GM23338 (cell line): ENCODE results near the gene MBOAT1. TPM values are rescaled to one million over a fixed set of nuclear protein-coding genes. Genes with fewer than 3 reads are reported as not detected.

Source experiments
- ATAC-seq: fragments of 200-7000 bp; cut with Tn5 transposase; 3 replicates; pipeline ENCODE4 v1.9.1; 2020
- DNase-seq: peaks from one replicate; pipeline ENCODE4 v3.0.0-alpha.2; 2015; ENCODE audit warnings: low spot score
- H2AFZ ChIP-seq: fragments of 200-600 bp; sonication (generic); 2 replicates; pipeline ENCODE4 v1.8.0; 2016; ENCODE audit warnings: antibody characterized with exemption, mild to moderate bottlenecking, moderate library complexity
- H3F3A ChIP-seq: fragments of 200-600 bp; sonication (generic); replicated peaks from 2 replicates; pipeline ENCODE4 v1.8.0; 2017; ENCODE audit warnings: antibody characterized with exemption, mixed run types, low read depth
- H3K27ac ChIP-seq: fragments of 200-600 bp; sonication (generic); 2 replicates; pipeline ENCODE4 v1.6.1; 2016; ENCODE audit warnings: low read depth
- H3K27me3 ChIP-seq: fragments of 200-600 bp; sonication (generic); 2 replicates; pipeline ENCODE4 v1.8.0; 2016; ENCODE audit warnings: mild to moderate bottlenecking, mixed run types, moderate library complexity; ENCODE audit not compliant: insufficient read depth
- H3K36me3 ChIP-seq: fragments of 200-600 bp; sonication (generic); 2 replicates; pipeline ENCODE4 v1.8.0; 2016; ENCODE audit warnings: mild to moderate bottlenecking; ENCODE audit not compliant: insufficient read depth
- H3K4me1 ChIP-seq: fragments of 200-600 bp; sonication (generic); 2 replicates; pipeline ENCODE4 v1.8.0; 2016; ENCODE audit warnings: mild to moderate bottlenecking, moderate library complexity; ENCODE audit not compliant: insufficient read depth
- H3K4me2 ChIP-seq: fragments of 200-600 bp; sonication (generic); 2 replicates; pipeline ENCODE4 v1.7.1; 2017; ENCODE audit warnings: mixed run types
- H3K4me3 ChIP-seq: fragments of 200-600 bp; sonication (generic); 2 replicates; pipeline ENCODE4 v1.6.1; 2016; ENCODE audit warnings: mixed run types
- H3K79me2 ChIP-seq: fragments of 200-600 bp; sonication (generic); replicated peaks from 2 replicates; pipeline ENCODE4 v1.8.0; 2017; ENCODE audit warnings: mild to moderate bottlenecking; ENCODE audit not compliant: insufficient read depth
- H3K9me2 ChIP-seq: fragments of 200-600 bp; sonication (generic); 2 replicates; pipeline ENCODE4 v1.8.0; 2017; ENCODE audit not compliant: insufficient read depth
- H4K20me1 ChIP-seq: fragments of 200-600 bp; sonication (generic); replicated peaks from 2 replicates; pipeline ENCODE4 v1.8.0; 2017; ENCODE audit warnings: mild to moderate bottlenecking; ENCODE audit not compliant: insufficient read depth
- H3K27ac Mint-ChIP-seq: 2 replicates; pipeline ENCODE4 v1.8.0; 2020; ENCODE audit warnings: inconsistent platforms, mild to moderate bottlenecking, moderate library complexity, mixed read lengths
- H3K27me3 Mint-ChIP-seq: 3 replicates; pipeline ENCODE4 v1.8.0; 2022; ENCODE audit warnings: low read depth, mild to moderate bottlenecking, moderate library complexity, mixed read lengths, inconsistent platforms; ENCODE audit not compliant: insufficient read depth, poor library complexity
- H3K36me3 Mint-ChIP-seq: 3 replicates; pipeline ENCODE4 v1.8.0; 2021; ENCODE audit warnings: low read depth, mild to moderate bottlenecking, inconsistent platforms, moderate library complexity, mixed read lengths
- H3K4me1 Mint-ChIP-seq: 3 replicates; pipeline ENCODE4 v1.8.0; 2020; ENCODE audit warnings: mild to moderate bottlenecking, inconsistent platforms, mixed read lengths
- H3K4me3 Mint-ChIP-seq: 3 replicates; pipeline ENCODE4 v1.8.0; 2021; ENCODE audit warnings: moderate library complexity, mild to moderate bottlenecking, inconsistent platforms, mixed read lengths
- H3K9me3 Mint-ChIP-seq: 3 replicates; pipeline ENCODE4 v1.8.0; 2020; ENCODE audit warnings: moderate library complexity, mild to moderate bottlenecking, inconsistent platforms, mixed read lengths
- JUNB ChIP-seq: IDR thresholded peaks from one replicate; pipeline ENCODE4 v1.6.1; 2016; ENCODE audit warnings: antibody characterized with exemption; ENCODE audit not compliant: unreplicated experiment
- NANOG ChIP-seq: IDR thresholded peaks from 2 replicates; pipeline ENCODE4 v1.6.1; 2016; ENCODE audit warnings: antibody characterized with exemption, borderline replicate concordance
- POLR2AphosphoS5 ChIP-seq: IDR thresholded peaks from 2 replicates; pipeline ENCODE4 v1.6.1; 2016; ENCODE audit warnings: antibody characterized with exemption, low read depth
- STAT1 ChIP-seq: IDR thresholded peaks from one replicate; pipeline ENCODE4 v1.6.1; 2016; ENCODE audit warnings: antibody characterized with exemption; ENCODE audit not compliant: unreplicated experiment
- ZNF331 ChIP-seq: fragments of 250-450 bp; sonication (Bioruptor Pico); IDR thresholded peaks from 2 replicates; pipeline ENCODE4 v1.5.0; 2020; ENCODE audit warnings: low read depth, mild to moderate bottlenecking, moderate library complexity
- polyA plus RNA-seq: library from polyadenylated mRNA; unstranded; fragments of >200 nt; fragmentation: Nextera tagmentation; extraction: Ambion mirVana; gene quantifications from 2 replicates; pipeline ENCODE4 v1.2.1, GENCODE V29; 2016
- total RNA-seq: library from RNA; depleted of rRNA; stranded (reverse); fragments of >200 nt; shearing (Covaris generic); gene quantifications from 2 replicates; pipeline ENCODE4 v1.2.3, GENCODE V29; 2014
- TF ChIP-seq, protein P1 (sequence below): fragments of 250-450 bp; sonication (Bioruptor Pico); IDR thresholded peaks from 2 replicates; pipeline ENCODE4 v1.5.0; 2020; ENCODE audit warnings: mild to moderate bottlenecking, moderate library complexity
- TF ChIP-seq, protein P2 (sequence below), 2 experiments: fragments of 200-600 bp in 1 of 2; sonication (generic) in 1 of 2; conservative IDR thresholded peaks; 2 replicates each; pipeline versions ENCODE4 v1.5.1 to v1.6.1; 2016 to 2017; ENCODE audit warnings: antibody characterized with exemption in 2 of 2, low read depth in 2 of 2, mild to moderate bottlenecking in 2 of 2, moderate library complexity in 1 of 2

Gene MBOAT1
- total and polyA plus RNA-seq, 2 experiments from 2014 or later = 3.8 to 18.6 TPM

GRCh38 chr6:20058912-20059311 lies 153.4 kb downstream of the MBOAT1 start (continued):
- TF ChIP-seq, protein P1, sequence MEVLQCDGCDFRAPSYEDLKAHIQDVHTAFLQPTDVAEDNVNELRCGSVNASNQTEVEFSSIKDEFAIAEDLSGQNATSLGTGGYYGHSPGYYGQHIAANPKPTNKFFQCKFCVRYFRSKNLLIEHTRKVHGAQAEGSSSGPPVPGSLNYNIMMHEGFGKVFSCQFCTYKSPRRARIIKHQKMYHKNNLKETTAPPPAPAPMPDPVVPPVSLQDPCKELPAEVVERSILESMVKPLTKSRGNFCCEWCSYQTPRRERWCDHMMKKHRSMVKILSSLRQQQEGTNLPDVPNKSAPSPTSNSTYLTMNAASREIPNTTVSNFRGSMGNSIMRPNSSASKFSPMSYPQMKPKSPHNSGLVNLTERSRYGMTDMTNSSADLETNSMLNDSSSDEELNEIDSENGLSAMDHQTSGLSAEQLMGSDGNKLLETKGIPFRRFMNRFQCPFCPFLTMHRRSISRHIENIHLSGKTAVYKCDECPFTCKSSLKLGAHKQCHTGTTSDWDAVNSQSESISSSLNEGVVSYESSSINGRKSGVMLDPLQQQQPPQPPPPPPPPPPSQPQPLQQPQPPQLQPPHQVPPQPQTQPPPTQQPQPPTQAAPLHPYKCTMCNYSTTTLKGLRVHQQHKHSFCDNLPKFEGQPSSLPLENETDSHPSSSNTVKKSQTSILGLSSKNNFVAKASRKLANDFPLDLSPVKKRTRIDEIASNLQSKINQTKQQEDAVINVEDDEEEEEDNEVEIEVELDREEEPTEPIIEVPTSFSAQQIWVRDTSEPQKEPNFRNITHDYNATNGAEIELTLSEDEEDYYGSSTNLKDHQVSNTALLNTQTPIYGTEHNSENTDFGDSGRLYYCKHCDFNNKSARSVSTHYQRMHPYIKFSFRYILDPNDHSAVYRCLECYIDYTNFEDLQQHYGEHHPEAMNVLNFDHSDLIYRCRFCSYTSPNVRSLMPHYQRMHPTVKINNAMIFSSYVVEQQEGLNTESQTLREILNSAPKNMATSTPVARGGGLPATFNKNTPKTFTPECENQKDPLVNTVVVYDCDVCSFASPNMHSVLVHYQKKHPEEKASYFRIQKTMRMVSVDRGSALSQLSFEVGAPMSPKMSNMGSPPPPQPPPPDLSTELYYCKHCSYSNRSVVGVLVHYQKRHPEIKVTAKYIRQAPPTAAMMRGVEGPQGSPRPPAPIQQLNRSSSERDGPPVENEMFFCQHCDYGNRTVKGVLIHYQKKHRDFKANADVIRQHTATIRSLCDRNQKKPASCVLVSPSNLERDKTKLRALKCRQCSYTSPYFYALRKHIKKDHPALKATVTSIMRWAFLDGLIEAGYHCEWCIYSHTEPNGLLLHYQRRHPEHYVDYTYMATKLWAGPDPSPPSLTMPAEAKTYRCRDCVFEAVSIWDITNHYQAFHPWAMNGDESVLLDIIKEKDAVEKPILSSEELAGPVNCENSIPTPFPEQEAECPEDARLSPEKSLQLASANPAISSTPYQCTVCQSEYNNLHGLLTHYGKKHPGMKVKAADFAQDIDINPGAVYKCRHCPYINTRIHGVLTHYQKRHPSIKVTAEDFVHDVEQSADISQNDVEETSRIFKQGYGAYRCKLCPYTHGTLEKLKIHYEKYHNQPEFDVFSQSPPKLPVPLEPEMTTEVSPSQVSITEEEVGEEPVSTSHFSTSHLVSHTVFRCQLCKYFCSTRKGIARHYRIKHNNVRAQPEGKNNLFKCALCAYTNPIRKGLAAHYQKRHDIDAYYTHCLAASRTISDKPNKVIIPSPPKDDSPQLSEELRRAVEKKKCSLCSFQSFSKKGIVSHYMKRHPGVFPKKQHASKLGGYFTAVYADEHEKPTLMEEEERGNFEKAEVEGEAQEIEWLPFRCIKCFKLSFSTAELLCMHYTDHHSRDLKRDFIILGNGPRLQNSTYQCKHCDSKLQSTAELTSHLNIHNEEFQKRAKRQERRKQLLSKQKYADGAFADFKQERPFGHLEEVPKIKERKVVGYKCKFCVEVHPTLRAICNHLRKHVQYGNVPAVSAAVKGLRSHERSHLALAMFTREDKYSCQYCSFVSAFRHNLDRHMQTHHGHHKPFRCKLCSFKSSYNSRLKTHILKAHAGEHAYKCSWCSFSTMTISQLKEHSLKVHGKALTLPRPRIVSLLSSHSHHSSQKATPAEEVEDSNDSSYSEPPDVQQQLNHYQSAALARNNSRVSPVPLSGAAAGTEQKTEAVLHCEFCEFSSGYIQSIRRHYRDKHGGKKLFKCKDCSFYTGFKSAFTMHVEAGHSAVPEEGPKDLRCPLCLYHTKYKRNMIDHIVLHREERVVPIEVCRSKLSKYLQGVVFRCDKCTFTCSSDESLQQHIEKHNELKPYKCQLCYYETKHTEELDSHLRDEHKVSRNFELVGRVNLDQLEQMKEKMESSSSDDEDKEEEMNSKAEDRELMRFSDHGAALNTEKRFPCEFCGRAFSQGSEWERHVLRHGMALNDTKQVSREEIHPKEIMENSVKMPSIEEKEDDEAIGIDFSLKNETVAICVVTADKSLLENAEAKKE (CRISPR knock-in tag) = no peak

DNA sequence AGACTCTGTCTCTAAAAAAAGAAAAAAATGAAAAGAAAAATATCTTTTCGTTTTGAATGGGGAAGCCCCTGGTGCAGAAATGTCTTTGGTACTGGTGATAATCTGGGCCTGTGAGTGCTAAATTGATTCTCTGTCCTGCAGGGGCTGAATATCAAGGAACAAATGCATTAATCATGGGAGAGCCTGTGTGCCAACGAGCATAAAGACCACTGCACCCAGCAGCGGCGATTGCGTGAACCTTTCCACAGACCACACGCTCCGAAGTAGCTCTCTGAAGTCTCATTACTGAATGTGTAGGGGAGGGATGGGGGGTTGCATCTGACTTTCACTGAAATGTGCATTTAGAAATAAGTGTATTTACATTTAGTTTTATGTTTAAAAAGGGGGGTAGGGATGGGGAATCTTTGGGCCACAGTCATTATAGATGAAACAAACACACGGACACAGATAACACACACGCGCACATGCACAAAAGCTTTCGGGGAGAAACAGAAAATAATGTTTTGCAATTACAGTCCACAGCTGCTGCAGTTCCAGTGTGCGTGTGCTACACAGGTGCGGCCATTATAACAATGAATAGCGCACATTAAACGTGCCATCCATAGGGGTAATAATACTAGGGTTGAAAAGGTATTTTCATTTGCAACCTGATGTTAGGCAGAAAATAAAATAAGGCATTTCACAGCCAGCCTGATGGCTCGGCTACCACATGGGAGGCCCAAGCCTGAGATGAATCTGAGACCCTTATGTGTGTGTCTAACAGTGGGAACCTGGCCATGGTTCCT lies 154.0 kb downstream of the MBOAT1 start:
- Histone ChIP-seq H3K4me1 (no peaks in the 10 kb centered on the region), H3K79me2 (no peaks in the 10 kb centered on the region), H3K36me3 (no peaks in the 10 kb centered on the region), H3K27ac (no peak overlapping the region), H3F3A (no peaks in the 10 kb centered on the region), H3K4me2 (no peak overlapping the region), H3K9me2 (no peaks in the 10 kb centered on the region), H3K27me3 (no peaks in the 10 kb centered on the region), H4K20me1 (no peaks in the 10 kb centered on the region), H3K4me3 (no peak overlapping the region), H2AFZ (no peak overlapping the region)
- H3K4me3 Mint-ChIP-seq = no peak overlapping the region
- H3K4me1 Mint-ChIP-seq = no peaks in the 10 kb centered on the region
- DNase-seq = no peak
- H3K36me3 Mint-ChIP-seq = no peaks in the 10 kb centered on the region
- no peak overlapping the region for H3K27ac Mint-ChIP-seq
- no peaks in the 10 kb centered on the region for H3K9me3 Mint-ChIP-seq
- no peaks in the 10 kb centered on the region for H3K27me3 Mint-ChIP-seq
- no peak for ATAC-seq
- TF ChIP-seq POLR2AphosphoS5 (no peak), JUNB (no peak), STAT1 (no peak), NANOG (no peak), ZNF331 (no peak)
- TF ChIP-seq, protein P2, sequence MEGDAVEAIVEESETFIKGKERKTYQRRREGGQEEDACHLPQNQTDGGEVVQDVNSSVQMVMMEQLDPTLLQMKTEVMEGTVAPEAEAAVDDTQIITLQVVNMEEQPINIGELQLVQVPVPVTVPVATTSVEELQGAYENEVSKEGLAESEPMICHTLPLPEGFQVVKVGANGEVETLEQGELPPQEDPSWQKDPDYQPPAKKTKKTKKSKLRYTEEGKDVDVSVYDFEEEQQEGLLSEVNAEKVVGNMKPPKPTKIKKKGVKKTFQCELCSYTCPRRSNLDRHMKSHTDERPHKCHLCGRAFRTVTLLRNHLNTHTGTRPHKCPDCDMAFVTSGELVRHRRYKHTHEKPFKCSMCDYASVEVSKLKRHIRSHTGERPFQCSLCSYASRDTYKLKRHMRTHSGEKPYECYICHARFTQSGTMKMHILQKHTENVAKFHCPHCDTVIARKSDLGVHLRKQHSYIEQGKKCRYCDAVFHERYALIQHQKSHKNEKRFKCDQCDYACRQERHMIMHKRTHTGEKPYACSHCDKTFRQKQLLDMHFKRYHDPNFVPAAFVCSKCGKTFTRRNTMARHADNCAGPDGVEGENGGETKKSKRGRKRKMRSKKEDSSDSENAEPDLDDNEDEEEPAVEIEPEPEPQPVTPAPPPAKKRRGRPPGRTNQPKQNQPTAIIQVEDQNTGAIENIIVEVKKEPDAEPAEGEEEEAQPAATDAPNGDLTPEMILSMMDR (conservative IDR thresholded peaks at IDR 0.05; ENCODE audit: low read depth in 2 of 2) = no peak
- TF ChIP-seq, protein P1 (CRISPR knock-in tag) = no peak
